ENCODE data around the gene LSM2. TPM values are rescaled to one million over a fixed set of nuclear protein-coding genes. Genes with fewer than 3 reads are reported as not detected.
A peak's percentile ranks its signal among the peaks of the same experiment; 100 is the strongest.
"Not testable (repeated sequence)": the region's sequence is repeated elsewhere in the genome, so short reads cannot be mapped to it uniquely, and the experiment has no call there.

Gene LSM2
- polyA plus RNA-seq, 3 donors, result 26.0 to 41.0 (median 40.0) TPM

DNA sequence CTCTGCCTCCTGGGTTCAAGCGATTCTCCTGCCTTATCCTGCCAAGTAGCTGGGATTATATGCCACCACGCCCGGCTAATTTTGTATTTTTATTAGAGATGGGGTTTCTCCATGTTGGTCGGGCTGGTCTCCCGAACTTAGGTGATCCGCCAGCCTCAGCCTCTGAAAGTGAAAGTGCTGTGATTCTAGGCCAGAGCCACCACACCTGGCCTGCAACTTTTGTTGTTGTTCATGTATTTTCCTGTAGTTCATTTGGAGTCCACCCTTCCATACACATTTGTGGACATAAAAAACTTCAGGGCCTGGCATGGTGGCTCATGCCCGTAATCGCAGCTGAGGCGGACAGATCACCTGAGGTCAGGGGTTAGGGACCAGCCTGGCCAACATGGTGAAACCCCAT lies 35.3 kb upstream of the LSM2 start:
- Histone ChIP-seq H4K20me1 (ENCODE audit: insufficient read depth, low read length) (peaks cover 41% of the 10 kb centered on the region), H3K9me3 (replicated peaks in 1 of 2; ENCODE audit: control insufficient read depth in 1 of 2, insufficient read depth in 1 of 2, low read length in 2 of 2) (no peaks in the 10 kb centered on the region), H3K27me3 (ENCODE audit: control insufficient read depth in 2 of 2, insufficient read depth in 2 of 2, low read length in 2 of 2) (no peaks in the 10 kb centered on the region), H3K36me3 (replicated peaks in 1 of 2; ENCODE audit: control insufficient read depth in 1 of 2, insufficient read depth in 2 of 2, low read length in 2 of 2) (peaks cover 38 to 43% of the 10 kb centered on the region in 2 donors), H3K79me2 (ENCODE audit: insufficient read depth, low read length) (peaks cover 22% of the 10 kb centered on the region), H3K27ac (ENCODE audit: low read depth in 1 of 2, low read length in 2 of 2) (no peak overlapping the region), H3K4me2 (replicated peaks; ENCODE audit: extremely low read depth, low read length, poor library complexity, severe bottlenecking) (no peak overlapping the region), H3K4me1 (ENCODE audit: control insufficient read depth in 1 of 2, insufficient read depth in 2 of 2, low read length in 2 of 2) (peaks cover 13 to 15% of the 10 kb centered on the region in 2 donors), H3K9ac (ENCODE audit: insufficient read depth, low read length, poor library complexity, severe bottlenecking) (no peak overlapping the region), H3K4me3 (replicated peaks in 1 of 3; ENCODE audit: low read depth in 2 of 3, low read length in 3 of 3) (no peak overlapping the region), H2AFZ (ENCODE audit: insufficient read depth, low read depth, low read length, poor library complexity, severe bottlenecking) (no peak overlapping the region)
- Mint-ChIP-seq H3K4me3 (no peak overlapping the region), H3K36me3 (peaks cover 33 to 54% of the 10 kb centered on the region in 2 donors), H3K9me3 (no peaks in the 10 kb centered on the region), H3K27me3 (ENCODE audit: low read depth in 3 of 3) (peaks cover 0 to 2% (median 1%) of the 10 kb centered on the region in 3 donors), H3K27ac (peak overlapping the region in 4 of 7 donors; percentile 35 to 86 (median 54)), H3K4me1 (peaks cover 10% of the 10 kb centered on the region)
- TF ChIP-seq, protein P1, sequence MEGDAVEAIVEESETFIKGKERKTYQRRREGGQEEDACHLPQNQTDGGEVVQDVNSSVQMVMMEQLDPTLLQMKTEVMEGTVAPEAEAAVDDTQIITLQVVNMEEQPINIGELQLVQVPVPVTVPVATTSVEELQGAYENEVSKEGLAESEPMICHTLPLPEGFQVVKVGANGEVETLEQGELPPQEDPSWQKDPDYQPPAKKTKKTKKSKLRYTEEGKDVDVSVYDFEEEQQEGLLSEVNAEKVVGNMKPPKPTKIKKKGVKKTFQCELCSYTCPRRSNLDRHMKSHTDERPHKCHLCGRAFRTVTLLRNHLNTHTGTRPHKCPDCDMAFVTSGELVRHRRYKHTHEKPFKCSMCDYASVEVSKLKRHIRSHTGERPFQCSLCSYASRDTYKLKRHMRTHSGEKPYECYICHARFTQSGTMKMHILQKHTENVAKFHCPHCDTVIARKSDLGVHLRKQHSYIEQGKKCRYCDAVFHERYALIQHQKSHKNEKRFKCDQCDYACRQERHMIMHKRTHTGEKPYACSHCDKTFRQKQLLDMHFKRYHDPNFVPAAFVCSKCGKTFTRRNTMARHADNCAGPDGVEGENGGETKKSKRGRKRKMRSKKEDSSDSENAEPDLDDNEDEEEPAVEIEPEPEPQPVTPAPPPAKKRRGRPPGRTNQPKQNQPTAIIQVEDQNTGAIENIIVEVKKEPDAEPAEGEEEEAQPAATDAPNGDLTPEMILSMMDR (IDR thresholded peaks at IDR 0.05), result no peak
- 86% methylated on average over 5 of the region's 9 CpGs for WGBS (ENCODE audit: insufficient coverage)
- intact Hi-C loops (cut with micrococcal nuclease), result no loop called here
- no peak for DNase-seq

DNA sequence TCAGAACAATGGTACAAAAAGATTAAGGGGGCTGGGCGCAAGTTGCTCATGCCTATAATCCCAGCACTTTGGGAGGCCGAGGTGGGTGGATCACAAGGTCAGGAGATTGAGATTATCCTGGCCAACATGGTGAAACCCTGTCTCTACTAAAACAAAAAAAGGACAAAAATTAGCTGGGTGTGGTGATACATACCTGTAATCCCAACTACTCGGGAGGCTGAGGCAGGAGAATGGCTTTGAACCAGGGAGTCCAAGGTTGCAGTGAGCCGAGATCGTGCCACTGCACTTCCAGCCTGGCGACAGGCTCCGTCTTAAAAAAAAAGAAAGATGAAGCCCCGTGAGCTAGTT lies 33.0 kb upstream of the LSM2 start:
- Histone ChIP-seq H4K20me1 (ENCODE audit: insufficient read depth, low read length) (peaks cover 51% of the 10 kb centered on the region), H3K36me3 (replicated peaks in 1 of 2; ENCODE audit: control insufficient read depth in 1 of 2, insufficient read depth in 2 of 2, low read length in 2 of 2) (peaks cover 38 to 47% of the 10 kb centered on the region in 2 donors), H3K4me1 (ENCODE audit: control insufficient read depth in 1 of 2, insufficient read depth in 2 of 2, low read length in 2 of 2) (peaks cover 27 to 35% of the 10 kb centered on the region in 2 donors), H3K79me2 (ENCODE audit: insufficient read depth, low read length) (peaks cover 45% of the 10 kb centered on the region)
- H3K4me3 Mint-ChIP-seq; H3K4me3 ChIP-seq (replicated peaks in 1 of 3; ENCODE audit: low read depth in 2 of 3, low read length in 3 of 3); H3K4me2 ChIP-seq (replicated peaks; ENCODE audit: extremely low read depth, low read length, poor library complexity, severe bottlenecking); DNase-seq; H3K9me3 ChIP-seq (replicated peaks in 1 of 2; ENCODE audit: control insufficient read depth in 1 of 2, insufficient read depth in 1 of 2, low read length in 2 of 2); H3K27me3 Mint-ChIP-seq (ENCODE audit: low read depth in 3 of 3); H3K9me3 Mint-ChIP-seq; H3K27me3 ChIP-seq (ENCODE audit: control insufficient read depth in 2 of 2, insufficient read depth in 2 of 2, low read length in 2 of 2); H3K27ac ChIP-seq (ENCODE audit: low read depth in 1 of 2, low read length in 2 of 2); H2AFZ ChIP-seq (ENCODE audit: insufficient read depth, low read depth, low read length, poor library complexity, severe bottlenecking); H3K9ac ChIP-seq (ENCODE audit: insufficient read depth, low read length, poor library complexity, severe bottlenecking): not testable (repeated sequence)
- Mint-ChIP-seq H3K27ac (peak overlapping the region in 1 of 7 donors; percentile 25), H3K36me3 (peaks cover 37 to 64% of the 10 kb centered on the region in 2 donors), H3K4me1 (peaks cover 27% of the 10 kb centered on the region)
- intact Hi-C loops (cut with micrococcal nuclease), result loop anchor here (10.0 kb wide), 2 partner anchors 115 to 295 kb away; partner anchors contain the start of genes ATP6V1G2 (in 1 of the 2), DDAH2 (in 1 of the 2), DDX39B (in 1 of the 2) and LY6G6C (in 1 of the 2)
- 100% methylated on average over 2 of the region's 8 CpGs for WGBS (ENCODE audit: insufficient coverage)

Measured in CD14-positive monocyte (primary cell).